22Rv1 (cell line): ENCODE data around the gene ASB16.

Source experiments
- H3K27ac ChIP-seq: fragments of 450-650 bp; 2 replicates; pipeline ENCODE4 v1.5.1; 2017
- ZFX ChIP-seq: fragments of 450-650 bp; IDR thresholded peaks from 2 replicates; pipeline ENCODE4 v1.6.1; 2017; ENCODE audit warnings: antibody characterized with exemption, borderline replicate concordance
- TF ChIP-seq, protein P1 (sequence below): fragments of 450-650 bp; IDR thresholded peaks from 2 replicates; pipeline ENCODE4 v1.5.1; 2017; ENCODE audit warnings: mild to moderate bottlenecking

The ASB16 gene

DNA sequence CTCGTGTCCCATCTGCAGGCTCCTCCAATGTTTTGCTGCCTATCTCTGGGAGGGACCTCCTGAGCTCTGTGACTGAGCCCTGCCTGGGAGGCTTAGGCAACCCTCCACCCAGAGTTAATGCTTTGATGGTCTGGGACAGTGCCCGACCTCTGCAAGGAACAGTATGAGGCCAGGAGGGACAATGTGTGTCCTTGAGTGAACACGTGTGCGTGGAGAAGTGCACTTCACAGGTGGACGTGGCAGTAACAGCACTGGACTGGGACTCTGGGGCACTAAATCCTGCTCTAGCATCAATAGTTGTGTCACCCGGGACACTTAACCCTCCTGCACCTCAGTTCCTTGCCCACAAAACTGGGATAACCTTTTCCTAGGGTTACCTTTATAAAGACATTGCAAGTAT lies 44.4 kb downstream of the ASB16 start:
- TF ChIP-seq, protein P1, sequence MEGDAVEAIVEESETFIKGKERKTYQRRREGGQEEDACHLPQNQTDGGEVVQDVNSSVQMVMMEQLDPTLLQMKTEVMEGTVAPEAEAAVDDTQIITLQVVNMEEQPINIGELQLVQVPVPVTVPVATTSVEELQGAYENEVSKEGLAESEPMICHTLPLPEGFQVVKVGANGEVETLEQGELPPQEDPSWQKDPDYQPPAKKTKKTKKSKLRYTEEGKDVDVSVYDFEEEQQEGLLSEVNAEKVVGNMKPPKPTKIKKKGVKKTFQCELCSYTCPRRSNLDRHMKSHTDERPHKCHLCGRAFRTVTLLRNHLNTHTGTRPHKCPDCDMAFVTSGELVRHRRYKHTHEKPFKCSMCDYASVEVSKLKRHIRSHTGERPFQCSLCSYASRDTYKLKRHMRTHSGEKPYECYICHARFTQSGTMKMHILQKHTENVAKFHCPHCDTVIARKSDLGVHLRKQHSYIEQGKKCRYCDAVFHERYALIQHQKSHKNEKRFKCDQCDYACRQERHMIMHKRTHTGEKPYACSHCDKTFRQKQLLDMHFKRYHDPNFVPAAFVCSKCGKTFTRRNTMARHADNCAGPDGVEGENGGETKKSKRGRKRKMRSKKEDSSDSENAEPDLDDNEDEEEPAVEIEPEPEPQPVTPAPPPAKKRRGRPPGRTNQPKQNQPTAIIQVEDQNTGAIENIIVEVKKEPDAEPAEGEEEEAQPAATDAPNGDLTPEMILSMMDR, result no peak
- no peak for TF ChIP-seq ZFX
- peak overlapping the region; percentile 17; the same call in 1 of the 2 replicates for H3K27ac ChIP-seq

- H3K27ac ChIP-seq, result peak overlapping the region; percentile 100; the same call in 1 of the 2 replicates
- TF ChIP-seq ZFX, result no peak
- TF ChIP-seq, protein P1, result no peak
Measured at GRCh38 chr17:44216173-44216572, 45.7 kb downstream of the ASB16 start.

GRCh38 chr17:44216694-44217093 lies 46.2 kb downstream of the ASB16 start:
- TF ChIP-seq ZFX, result no peak
- TF ChIP-seq, protein P1, result no peak
- H3K27ac ChIP-seq, result peak overlapping the region; percentile 100

- H3K27ac ChIP-seq, result peak overlapping the region; percentile 100
- TF ChIP-seq ZFX, result no peak
- TF ChIP-seq, protein P1, result no peak
Measured at GRCh38 chr17:44217738-44218343, 47.3 kb downstream of the ASB16 start.

- no peak for TF ChIP-seq ZFX
- TF ChIP-seq, protein P1, result peak; percentile 89
- peak overlapping the region; percentile 100 for H3K27ac ChIP-seq
Measured at GRCh38 chr17:44218344-44219107, 48.0 kb downstream of the ASB16 start.

DNA sequence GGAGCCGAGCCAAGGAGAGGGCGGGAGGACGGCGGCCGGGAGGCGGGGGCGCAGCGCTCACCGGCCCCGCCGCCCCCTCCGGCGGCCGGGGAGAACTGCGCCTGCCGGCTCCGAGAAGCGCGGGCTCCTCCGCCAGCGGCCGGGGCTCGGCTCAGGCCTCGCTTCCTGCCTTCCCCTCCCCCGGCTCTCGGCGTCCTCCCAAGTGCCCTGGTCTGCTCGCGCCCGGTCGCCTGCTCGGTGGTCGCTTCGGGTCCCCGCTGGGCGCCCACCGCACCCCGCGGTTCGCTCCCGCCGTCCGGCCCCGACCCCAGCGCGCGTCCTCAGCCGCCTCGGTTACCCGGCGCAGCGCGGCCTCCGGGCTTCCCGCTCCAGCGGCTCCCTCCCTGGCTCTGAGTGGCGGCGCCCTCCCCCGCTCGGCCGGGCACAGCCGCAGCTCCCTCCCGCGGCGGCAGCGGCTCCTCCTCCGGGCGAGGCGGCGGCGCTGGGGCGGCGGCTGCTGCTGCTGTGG lies 48.7 kb downstream of the ASB16 start:
- peak overlapping the region; percentile 100 for H3K27ac ChIP-seq
- TF ChIP-seq ZFX, result no peak
- TF ChIP-seq, protein P1, result peak; percentile 30; the same call in 1 of the 2 replicates
